ENCODE results near the gene NHERF2. TPM values are rescaled to one million over a fixed set of nuclear protein-coding genes. Genes with fewer than 3 reads are reported as not detected.

The NHERF2 gene
- total and polyA plus RNA-seq, 9 of the 15 experiments (the other 6 are each of a cell fraction or from before 2014, with no cell fraction given), result 0.15 to 42.0 (median 12.5) TPM

DNA sequence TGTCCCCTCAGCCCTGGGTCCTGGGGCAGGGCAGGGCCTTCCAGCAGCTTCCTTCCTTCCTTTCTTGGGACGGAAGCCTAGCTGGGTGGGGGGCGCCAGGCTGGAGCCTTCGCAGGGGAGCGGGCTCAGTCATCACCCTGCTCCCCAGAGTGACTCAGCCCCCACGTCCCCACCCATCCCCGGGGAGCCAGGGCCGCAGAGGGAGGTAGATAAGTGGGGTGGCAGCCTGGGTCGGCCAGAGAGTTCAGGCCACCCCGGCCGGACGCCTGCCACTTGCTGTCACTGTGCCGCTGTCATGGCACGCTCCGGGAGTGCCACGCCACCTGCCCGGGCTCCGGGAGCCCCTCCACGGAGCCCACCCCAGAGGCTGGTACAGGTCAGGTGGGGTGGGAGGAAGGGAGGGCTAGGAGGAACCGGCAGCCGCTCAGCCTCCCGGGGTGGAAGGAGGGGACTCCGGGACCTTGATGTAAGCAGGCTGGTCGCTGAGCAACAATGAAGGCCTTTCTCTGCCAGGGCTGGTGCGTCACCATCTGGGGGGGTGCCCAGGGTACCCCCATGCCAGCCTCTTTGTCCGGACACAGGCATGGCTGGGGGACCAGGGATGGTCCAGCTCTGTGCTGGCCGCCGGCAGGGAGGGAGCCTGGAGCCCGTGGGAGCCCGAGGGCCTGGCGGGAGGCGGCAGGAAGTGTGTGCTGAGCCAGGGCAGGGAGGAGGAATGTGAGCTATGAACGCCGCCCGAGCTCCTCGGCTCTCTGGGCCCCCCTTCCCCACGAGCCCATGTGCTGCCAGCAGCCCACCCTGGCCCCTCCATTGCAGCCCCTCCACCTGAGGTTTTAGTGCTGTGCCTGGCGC is 6.6 kb downstream of the NHERF2 start (continued):
- TF ChIP-seq, protein P1, sequence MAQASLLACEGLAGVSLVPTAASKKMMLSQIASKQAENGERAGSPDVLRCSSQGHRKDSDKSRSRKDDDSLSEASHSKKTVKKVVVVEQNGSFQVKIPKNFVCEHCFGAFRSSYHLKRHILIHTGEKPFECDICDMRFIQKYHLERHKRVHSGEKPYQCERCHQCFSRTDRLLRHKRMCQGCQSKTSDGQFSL (CRISPR knock-in tag; IDR thresholded peaks at IDR 0.05), result peak; percentile 55; the same call in 1 of the 2 replicates
- TF ChIP-seq, protein P1 (tag; IDR thresholded peaks at IDR 0.05), result no peak
- peak; percentile 44 for TF ChIP-seq RBBP5 (IDR thresholded peaks at IDR 0.05; ENCODE audit: borderline replicate concordance, insufficient read depth, low read length, poor library complexity, severe bottlenecking)
- peak; percentile 81; the same call in 1 of the 2 replicates for TF ChIP-seq ZBTB7A (IDR thresholded peaks at IDR 0.05; ENCODE audit: borderline replicate concordance, control insufficient read depth, low read depth, low read length)
- TF ChIP-seq POLR2AphosphoS5 (IDR thresholded peaks at IDR 0.05; ENCODE audit: control insufficient read depth, insufficient read depth, low read depth, low read length), result no peak
- TF ChIP-seq ZC3H4 (CRISPR knock-in tag; IDR thresholded peaks at IDR 0.05; ENCODE audit: borderline replicate concordance), result no peak
- no peak for TF ChIP-seq ZNF354B (CRISPR knock-in tag; IDR thresholded peaks at IDR 0.05)
- TF ChIP-seq PYGO2 (tag; IDR thresholded peaks at IDR 0.05), result no peak
- no peak for TF ChIP-seq ZNF316 (IDR thresholded peaks at IDR 0.05)
- TF ChIP-seq, protein P2, sequence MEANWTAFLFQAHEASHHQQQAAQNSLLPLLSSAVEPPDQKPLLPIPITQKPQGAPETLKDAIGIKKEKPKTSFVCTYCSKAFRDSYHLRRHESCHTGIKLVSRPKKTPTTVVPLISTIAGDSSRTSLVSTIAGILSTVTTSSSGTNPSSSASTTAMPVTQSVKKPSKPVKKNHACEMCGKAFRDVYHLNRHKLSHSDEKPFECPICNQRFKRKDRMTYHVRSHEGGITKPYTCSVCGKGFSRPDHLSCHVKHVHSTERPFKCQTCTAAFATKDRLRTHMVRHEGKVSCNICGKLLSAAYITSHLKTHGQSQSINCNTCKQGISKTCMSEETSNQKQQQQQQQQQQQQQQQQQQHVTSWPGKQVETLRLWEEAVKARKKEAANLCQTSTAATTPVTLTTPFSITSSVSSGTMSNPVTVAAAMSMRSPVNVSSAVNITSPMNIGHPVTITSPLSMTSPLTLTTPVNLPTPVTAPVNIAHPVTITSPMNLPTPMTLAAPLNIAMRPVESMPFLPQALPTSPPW (CRISPR knock-in tag; IDR thresholded peaks at IDR 0.05), result peak; percentile 29; the same call in 1 of the 2 replicates
- no peak for TF ChIP-seq NELFE (IDR thresholded peaks at IDR 0.05; ENCODE audit: insufficient read depth, insufficient read length)
- TF ChIP-seq KDM2B (CRISPR knock-in tag; IDR thresholded peaks at IDR 0.05), result no peak
- peak; percentile 66 for TF ChIP-seq ZFX (CRISPR knock-in tag; IDR thresholded peaks at IDR 0.05)
- no peak for TF ChIP-seq MCM3 (IDR thresholded peaks at IDR 0.05)
- TF ChIP-seq CCAR2 (IDR thresholded peaks at IDR 0.05; ENCODE audit: low read depth, low read length), result no peak
- TF ChIP-seq BRD9 (IDR thresholded peaks at IDR 0.05; ENCODE audit: low read depth, partially characterized antibody), result no peak
- TF ChIP-seq, protein P3, sequence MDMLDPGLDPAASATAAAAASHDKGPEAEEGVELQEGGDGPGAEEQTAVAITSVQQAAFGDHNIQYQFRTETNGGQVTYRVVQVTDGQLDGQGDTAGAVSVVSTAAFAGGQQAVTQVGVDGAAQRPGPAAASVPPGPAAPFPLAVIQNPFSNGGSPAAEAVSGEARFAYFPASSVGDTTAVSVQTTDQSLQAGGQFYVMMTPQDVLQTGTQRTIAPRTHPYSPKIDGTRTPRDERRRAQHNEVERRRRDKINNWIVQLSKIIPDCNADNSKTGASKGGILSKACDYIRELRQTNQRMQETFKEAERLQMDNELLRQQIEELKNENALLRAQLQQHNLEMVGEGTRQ (CRISPR knock-in tag; IDR thresholded peaks at IDR 0.05), result no peak
- no peak for TF ChIP-seq MTA2 (IDR thresholded peaks at IDR 0.05; ENCODE audit: low read depth)
- TF ChIP-seq PTTG1 (tag; IDR thresholded peaks at IDR 0.05; ENCODE audit: low read depth), result no peak
- TF ChIP-seq, protein P4, sequence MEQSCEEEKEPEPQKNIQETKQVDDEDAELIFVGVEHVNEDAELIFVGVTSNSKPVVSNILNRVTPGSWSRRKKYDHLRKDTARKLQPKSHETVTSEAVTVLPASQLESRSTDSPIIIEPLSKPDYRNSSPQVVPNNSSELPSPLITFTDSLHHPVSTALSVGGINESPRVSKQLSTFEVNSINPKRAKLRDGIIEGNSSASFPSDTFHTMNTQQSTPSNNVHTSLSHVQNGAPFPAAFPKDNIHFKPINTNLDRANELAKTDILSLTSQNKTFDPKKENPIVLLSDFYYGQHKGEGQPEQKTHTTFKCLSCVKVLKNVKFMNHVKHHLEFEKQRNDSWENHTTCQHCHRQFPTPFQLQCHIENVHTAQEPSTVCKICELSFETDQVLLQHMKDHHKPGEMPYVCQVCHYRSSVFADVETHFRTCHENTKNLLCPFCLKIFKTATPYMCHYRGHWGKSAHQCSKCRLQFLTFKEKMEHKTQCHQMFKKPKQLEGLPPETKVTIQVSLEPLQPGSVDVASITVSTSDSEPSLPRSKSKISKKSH (CRISPR knock-in tag; IDR thresholded peaks at IDR 0.05), result no peak

Measured in K562 (cell line).